ENCODE data around the gene ANO7.
A peak's percentile ranks its signal among the peaks of the same experiment; 100 is the strongest.

DNA sequence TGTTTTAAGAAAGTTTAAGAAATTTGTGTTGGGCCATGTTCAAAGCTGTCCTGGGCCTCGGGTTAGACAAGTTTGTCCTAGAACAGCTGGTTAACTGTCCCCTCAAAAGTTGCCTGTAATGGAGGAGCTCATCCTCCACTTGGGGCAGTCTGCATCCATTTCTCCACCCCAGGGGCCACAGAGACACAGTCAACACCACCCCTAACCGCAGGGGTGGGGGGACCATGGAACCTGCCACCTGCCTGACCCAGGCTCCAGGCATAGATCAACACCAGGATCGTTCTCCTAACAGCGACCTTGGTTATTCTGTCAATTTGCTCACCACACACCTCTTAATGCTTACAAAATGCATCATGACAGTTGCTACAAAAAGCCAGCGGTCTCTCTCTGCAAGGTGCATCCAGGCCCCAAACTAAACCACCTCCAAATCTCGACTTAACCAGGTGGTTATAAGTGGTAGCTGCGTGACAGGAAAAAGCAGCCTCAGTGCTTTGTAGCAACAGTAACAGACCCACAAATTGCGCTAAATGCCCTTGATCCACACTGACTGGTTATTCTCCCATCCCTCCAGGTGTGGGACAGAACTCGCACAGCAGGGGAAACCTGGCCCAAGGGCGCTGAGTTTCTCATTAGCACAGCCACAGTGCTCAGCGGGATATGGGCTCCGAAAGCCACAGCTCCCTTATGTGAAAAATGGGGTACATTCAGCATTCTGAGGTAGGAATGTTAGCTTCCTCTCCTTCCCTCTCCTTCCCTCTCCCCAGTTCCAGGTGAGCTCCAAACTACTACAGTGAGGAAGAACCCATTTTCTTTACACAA, 79.0 kb downstream of the ANO7 start:
- TF ChIP-seq, protein P1, sequence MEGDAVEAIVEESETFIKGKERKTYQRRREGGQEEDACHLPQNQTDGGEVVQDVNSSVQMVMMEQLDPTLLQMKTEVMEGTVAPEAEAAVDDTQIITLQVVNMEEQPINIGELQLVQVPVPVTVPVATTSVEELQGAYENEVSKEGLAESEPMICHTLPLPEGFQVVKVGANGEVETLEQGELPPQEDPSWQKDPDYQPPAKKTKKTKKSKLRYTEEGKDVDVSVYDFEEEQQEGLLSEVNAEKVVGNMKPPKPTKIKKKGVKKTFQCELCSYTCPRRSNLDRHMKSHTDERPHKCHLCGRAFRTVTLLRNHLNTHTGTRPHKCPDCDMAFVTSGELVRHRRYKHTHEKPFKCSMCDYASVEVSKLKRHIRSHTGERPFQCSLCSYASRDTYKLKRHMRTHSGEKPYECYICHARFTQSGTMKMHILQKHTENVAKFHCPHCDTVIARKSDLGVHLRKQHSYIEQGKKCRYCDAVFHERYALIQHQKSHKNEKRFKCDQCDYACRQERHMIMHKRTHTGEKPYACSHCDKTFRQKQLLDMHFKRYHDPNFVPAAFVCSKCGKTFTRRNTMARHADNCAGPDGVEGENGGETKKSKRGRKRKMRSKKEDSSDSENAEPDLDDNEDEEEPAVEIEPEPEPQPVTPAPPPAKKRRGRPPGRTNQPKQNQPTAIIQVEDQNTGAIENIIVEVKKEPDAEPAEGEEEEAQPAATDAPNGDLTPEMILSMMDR (conservative IDR thresholded peaks at IDR 0.05; ENCODE audit: low read length) = peak; percentile 60
- TF ChIP-seq EZH2phosphoT487 (IDR thresholded peaks at IDR 0.05; ENCODE audit: borderline replicate concordance, low read depth, low read length) = no peak
